Activated CD8-positive, alpha-beta memory T cell treated with anti-CD3 and anti-CD28 coated beads, Interleukin-2, amount 50 U/mL, for 4 hours (primary cell): ENCODE results near the gene TMEM203.
A peak's percentile ranks its signal among the peaks of the same experiment; 100 is the strongest.

Source experiments
- DNase-seq: peaks from one replicate; pipeline ENCODE4 v3.0.0-alpha.2; 2020

TMEM203 gene

DNA sequence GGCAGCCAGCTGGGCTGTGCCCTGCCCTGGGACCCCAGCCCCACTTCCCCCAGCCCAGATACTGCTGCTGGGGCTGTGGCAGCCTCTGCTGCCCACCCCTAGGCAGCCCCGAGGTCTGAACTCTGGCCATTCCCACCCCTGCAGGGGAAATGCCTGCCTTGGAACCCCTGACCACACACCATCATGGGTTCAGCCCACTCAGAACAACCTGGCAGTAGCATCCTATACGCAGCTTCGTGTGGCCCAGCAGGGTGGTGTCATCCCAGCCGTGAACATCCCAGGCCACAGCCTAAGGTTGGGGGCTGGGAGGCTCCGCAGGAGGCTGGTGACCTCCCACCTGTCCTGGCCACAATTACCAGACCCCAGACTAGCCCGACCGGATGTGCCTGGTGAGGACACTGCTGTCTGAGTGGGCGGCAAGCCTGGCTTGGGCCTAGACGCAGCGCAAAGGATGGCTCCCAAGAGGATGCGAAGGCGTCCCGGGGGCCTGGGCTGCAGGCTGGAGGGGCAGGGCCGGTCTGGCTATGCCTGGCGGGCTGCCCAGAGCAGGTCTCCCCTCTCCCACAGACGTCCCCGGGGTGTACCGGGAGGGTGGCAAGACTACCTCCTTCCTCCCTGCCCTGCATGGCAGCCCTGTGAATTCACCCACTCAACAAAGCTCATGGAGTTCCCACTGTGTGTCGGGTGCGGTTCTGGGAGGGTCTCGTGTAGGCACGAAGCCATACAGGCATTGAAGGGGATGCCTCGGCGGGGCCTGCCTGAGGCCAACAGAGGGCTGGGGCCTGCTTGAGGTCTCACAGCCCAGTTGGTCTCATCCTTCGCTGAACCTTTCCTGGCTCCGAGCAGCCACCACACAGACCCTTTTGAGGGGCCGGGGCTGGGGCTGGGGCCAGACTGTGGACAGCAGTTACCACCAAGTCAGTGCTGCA is 23.8 kb upstream of the TMEM203 start:
- DNase-seq = no peak

DNA sequence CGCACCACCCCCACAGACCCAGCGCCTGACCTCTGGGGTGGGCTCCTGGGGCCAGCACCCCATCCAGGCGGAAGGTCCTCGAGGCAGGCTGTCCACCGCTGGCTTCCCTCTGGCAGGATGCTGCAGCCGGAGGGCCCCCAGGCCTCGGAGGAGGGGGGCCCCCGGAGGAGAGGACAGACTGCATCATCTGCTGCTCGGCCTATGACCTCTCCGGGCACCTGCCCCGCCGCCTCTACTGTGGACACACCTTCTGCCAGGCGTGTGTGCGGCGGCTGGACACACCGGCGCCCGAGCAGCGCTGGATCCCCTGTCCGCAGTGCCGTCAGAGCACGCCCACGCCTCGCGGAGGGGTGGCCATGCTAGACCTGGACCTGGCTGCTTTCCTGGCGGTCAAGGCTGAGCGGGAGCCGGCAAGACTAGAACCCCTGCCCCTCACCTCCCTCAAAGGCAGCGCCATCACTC is 23.1 kb upstream of the TMEM203 start:
- DNase-seq = no peak

DNA sequence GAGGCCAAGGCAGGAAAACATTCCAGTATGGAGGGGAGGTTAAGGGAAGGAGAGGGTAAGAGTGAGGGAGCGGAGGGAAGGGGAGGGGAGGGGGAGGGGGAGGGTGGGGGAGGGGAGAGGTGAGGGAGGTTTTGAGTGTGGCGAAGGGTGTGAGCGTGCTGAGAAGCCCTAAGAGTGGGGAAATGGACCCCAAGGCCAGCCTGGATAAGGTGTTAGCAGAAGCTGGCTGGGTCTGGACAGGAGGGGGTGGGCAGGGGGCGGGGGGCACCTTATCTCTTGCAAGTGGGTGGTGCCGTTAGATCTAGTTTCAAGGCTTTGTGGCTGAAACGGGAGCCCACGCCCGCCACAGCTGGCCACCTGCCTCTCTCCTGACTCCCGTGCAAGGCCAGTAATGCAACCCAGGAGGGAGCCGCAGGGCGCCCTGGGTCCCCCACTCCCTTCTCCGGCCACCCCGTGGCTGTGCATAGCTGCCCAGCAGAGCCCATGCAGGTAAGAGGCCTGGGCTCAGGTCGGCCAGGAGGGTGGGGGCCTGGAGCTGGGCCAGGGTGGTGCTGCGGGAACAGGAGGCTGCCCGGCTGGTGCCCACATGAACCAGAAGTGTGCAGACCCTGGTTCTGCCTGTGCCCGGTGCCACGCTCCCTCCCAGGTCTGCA is 22.5 kb upstream of the TMEM203 start:
- DNase-seq = no peak

- DNase-seq = peak; percentile 84
Observed at GRCh38 chr9:137227054-137227852, 21.8 kb upstream of the TMEM203 start, which contains the start of gene RNF224. TSS of gene RNF224 (plus strand) at chr9:137227502. CDS start at chr9:137228336, 834 bp downstream.

- no peak for DNase-seq
Observed at GRCh38 chr9:137226338-137227053, 21.0 kb upstream of the TMEM203 start.

GRCh38 chr9:137225699-137226331 is 20.4 kb upstream of the TMEM203 start:
- DNase-seq = no peak

GRCh38 chr9:137224830-137225694 is 19.6 kb upstream of the TMEM203 start, which contains the start of gene CYSRT1:
TSS of gene CYSRT1 (plus strand) at chr9:137225174. CDS start at chr9:137225622, 448 bp downstream.
- no peak for DNase-seq

GRCh38 chr9:137223078-137223970 is 17.9 kb upstream of the TMEM203 start:
- peak; percentile 96 for DNase-seq

DNA sequence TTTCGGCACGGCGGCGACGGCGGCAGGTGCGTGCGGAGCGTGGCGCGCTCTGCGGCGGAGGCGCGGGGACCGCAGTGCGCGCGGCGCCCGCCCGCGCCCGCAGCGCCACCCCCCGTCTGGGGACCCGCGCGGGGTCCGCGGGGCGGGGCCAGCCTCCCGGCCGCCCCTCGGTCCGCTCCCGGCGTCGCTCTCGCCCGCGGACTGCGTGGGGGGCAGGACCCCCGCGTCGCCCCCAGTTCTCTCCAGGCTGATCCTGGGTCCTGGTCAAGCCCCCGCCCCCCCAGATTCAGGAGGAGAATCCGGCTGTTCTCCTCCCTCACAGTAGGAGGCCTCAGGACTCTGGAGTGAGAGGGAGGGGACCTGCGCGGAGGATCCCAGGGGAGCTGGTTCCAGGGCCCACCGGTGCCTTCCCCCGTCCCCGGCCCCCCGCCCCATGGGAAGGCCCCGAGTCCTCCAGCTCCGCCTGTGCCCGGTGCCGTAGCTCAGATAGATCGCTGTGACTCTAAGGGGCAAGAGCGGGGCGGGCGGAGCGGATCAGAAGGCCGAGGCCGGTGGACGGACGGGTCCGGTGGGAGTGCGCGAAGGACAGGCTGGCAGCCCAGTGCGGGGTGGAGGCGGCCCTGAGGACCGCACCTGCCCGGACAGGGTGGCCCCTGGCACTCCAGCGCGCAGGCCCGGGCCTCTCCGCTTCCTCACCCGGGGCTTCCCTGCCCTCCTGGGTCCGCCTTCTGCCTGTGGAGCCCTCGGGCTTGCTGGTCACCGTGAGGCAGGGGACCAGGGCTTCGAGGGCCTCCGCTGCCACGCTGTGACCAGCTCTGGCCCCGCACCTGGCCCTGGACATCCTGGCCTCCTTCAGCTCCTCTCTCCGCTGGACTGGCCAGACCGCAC is 17.0 kb upstream of the TMEM203 start, which contains the start of gene RNF208:
RNF208 (minus strand) TSS at position 51 of the 888 bp plus-strand sequence. CDS start 1,028 bp downstream, outside the sequence.
- DNase-seq = no peak

DNA sequence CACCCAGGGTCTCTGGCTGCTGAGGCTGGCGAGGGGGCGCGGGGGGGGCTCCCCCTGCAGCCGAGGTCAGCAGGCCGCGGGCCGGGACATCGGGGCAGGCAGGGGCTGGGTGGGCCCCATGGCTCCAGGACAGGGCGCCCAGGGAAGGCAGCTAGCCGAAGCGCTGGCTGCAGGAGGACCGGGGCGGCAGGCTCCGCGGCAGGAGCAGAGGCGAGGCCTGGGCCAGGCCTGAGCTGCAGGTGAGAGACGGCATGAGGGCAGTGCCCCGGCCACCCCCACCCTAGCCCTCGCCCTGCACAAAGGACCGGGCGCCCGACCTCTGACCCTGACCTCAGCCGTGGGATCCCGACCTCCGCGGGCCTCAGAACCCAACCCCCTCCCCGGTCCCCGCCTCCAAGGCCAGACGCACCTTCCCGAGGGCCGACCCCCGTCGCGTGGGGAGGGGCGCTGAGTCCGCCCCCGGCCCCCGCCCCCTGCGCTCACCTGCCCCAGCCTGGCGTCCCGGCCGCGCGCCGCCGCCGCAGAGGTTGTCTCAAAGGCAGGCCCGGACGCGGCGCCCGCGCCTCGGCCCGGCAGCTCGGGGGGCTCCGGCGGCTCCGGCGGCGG is 16.2 kb upstream of the TMEM203 start:
- DNase-seq = no peak

GRCh38 chr9:137221095-137221505 is 15.7 kb upstream of the TMEM203 start:
- no peak for DNase-seq

DNA sequence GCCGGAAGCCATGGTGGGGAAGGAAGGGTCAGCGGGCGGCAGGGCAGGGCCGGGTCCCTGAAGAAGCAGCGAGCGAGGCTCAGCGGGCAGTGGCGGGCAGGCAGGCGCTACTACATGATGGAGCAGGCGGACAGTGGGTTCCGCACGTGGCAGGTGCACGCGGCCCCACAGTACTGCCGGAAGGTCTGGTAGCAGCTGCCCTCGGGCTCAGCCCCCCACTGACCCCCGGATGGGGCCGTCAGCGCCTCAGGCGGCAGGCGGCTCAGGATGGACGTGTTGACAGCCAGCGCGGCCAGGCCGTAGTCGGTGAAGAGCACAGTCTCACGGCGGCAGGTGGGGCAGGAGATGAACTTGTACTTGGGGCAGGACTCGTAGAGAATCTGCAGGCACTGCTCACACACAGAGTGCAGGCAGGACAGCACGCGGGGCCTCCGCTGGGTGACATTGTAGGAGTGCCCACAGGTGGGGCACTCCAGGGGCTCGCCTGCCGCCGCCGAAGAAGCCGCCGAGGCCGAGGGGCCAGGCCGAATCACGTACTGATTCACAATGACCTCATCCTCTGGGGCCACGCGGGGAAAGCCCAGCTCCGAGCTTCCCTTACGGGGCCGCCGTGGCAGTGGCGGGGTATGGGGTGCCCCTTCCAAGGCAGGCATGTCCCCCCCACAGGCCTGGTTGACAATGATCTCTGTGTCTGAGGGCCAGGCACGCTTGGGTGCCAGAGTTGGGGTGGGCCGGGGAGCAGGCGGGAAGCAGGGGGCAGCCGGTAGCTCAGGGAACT is 15.1 kb upstream of the TMEM203 start:
- no peak for DNase-seq

GRCh38 chr9:137219757-137220316 is 14.4 kb upstream of the TMEM203 start:
- no peak for DNase-seq

GRCh38 chr9:137218754-137219271 is 13.4 kb upstream of the TMEM203 start:
- DNase-seq = no peak

GRCh38 chr9:137218212-137218753 is 12.8 kb upstream of the TMEM203 start:
- DNase-seq = no peak
